ENCODE results near the gene TRAP1.
"Not testable (repeated sequence)": the region's sequence is repeated elsewhere in the genome, so short reads cannot be mapped to it uniquely, and the experiment has no call there.

TRAP1 gene

GRCh38 chr16:3610698-3611145 lies 106.6 kb downstream of the TRAP1 start:
- DNase-seq (ENCODE audit: low read depth) = no peak

GRCh38 chr16:3609895-3610697 lies 107.2 kb downstream of the TRAP1 start:
- no peak for DNase-seq (ENCODE audit: low read depth)

GRCh38 chr16:3608976-3609375 lies 108.3 kb downstream of the TRAP1 start:
- DNase-seq (ENCODE audit: low read depth) = not testable (repeated sequence)

GRCh38 chr16:3608069-3608468 lies 109.3 kb downstream of the TRAP1 start:
- DNase-seq (ENCODE audit: low read depth) = no peak
